Stimulated activated CD4-positive, alpha-beta T cell treated with anti-CD3 and anti-CD28 coated beads, Interleukin-2, amount 100 ng/mL, for 48 hours (primary cell): ENCODE data around the gene PANX1.

Experiments
- DNase-seq, 2 donors: peaks; one replicate each; pipeline ENCODE4 v3.0.0-alpha.2; 2020

Gene PANX1

DNA sequence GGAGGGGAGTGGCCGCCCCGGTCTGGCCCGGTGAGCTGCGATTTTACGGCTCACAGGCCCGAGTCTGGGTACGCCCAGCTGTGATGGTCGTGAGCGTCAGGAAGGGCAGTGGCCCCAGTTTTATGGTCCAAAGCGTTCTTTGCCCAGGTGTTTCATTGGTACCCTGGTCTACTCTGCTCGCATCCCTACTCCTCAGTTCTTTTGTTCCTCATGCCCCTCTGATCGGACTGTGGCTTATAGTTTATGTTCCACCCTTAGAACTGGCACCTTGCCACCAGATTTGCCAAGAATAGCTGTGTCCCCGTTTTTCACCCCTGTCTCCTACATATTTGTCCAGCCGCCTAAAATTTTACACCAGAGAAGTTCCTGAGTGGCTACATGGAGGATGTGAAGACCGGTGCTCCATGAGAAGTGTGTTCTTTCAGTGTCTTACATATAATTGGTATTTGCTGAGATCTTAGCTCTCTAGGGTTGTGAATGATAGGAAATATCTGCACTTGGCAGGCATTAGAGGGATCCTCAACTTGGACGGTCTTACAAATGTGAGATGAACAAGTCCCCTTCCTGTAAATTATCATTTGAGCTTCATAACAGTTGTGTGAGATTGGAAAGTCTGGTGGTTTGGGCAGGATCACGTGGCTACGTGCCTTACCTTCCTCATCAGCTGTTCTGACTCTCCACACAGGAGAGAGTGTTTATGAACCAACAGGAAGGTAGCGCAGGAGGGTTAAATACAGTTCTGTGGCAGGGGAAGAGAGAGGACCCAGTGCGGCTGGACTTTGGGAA is 1.1 kb downstream of the PANX1 start:
- DNase-seq: no peak

DNA sequence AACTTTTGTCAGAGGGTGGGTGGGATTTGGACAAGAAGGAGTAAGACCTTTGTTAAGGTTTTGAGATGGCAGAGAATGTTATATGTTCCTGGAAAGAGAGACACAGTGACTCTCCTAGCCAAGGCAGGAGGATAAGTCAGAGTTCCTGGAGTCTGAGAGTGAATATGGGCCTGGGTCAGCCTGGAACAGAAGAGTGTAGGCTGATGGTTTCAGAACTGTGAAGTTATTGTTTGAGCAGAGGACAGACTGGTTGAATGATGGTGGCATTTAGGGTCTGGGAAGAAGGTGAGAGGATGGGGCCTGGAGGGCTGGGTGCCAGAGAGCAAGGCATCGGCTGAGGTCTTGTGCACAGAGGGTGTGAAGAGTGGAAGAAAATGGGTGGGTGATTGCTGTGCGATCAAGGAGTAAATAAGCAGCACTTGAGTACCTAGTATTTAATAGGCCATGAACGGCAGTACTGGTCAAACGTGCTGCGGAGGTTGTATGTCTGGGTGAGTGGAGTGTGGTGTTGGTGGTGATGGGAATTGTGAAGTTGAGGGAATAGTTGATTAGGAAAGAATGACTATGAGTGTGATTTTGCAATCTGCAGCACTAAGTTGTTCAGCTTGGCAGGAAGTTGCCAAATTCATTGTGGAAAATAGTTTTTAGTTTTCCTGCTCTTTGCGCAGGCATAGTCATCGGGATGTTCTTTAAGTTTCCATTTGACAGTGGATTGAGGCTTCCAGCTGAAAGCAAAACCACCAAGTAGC is 1.8 kb downstream of the PANX1 start:
- DNase-seq: no peak

DNA sequence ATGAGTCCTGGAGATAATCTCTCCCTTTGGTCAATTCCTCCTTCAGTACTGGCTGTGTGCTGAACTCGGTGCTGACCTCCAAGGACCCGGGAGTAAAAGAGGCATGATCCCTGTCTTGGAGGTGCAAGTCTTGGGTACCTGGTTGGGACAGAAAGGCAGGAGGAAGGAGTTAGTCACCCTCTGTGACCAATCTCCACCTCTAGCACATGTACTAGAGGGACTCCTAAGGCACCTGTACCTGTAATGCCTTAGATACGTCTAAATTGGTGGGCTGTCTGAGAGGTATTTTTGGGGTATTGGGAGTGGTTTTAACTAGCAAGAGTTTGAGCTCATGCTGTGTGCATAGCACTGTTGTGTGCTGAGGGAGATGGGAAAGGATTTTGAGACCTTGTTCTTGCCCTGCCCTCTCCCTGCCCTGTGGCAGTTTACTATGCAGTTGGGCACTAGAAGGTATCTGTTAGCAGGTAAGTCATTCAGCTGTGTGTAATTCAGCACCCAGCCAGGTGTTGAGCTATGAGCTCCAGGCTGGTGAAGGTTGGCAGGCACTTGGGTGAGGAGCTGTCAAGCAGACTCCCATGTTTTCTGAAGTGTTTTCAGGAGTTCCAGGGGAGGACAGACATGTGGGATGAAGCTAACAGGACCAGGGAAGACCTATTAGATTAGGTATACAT is 2.5 kb downstream of the PANX1 start:
- DNase-seq: no peak

DNA sequence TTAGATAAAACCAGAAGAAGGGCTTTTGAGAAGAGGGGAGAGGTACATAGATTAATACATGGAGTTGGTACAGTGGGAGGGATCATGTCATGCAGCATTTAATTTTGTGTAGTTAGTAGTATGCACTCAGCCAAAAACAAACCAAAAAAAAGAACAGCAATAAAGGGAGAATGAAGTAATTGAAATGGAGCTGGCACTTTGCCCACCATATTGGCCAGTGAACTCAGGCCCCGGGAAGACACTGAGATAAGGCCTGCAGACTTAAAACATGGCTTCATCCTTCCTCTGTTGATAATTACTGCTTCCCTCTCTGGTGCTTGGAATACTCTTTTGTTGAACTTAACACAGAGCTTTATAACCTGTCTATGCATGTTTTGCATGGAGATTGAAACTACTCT is 3.1 kb downstream of the PANX1 start:
- DNase-seq: no peak

DNA sequence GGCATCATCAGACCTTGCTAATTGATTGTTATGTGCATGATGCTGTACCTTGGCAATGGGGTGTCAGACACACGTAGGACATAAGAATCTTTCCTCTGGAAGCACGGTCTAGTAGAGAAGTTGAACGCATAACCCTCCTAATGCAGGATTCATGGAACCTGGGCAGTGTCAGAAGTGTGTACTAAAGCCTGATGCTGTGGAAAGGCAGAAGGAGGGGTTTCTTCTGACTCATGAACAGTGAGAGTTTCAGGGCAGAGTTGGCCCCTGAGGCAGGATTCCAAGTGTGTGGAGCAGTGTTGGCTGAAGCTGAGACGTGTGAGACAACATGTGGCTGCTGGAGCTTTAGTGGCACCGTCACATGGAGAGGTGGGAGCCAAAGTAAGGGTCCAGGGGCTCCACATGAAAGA is 3.5 kb downstream of the PANX1 start:
- no peak for DNase-seq

DNA sequence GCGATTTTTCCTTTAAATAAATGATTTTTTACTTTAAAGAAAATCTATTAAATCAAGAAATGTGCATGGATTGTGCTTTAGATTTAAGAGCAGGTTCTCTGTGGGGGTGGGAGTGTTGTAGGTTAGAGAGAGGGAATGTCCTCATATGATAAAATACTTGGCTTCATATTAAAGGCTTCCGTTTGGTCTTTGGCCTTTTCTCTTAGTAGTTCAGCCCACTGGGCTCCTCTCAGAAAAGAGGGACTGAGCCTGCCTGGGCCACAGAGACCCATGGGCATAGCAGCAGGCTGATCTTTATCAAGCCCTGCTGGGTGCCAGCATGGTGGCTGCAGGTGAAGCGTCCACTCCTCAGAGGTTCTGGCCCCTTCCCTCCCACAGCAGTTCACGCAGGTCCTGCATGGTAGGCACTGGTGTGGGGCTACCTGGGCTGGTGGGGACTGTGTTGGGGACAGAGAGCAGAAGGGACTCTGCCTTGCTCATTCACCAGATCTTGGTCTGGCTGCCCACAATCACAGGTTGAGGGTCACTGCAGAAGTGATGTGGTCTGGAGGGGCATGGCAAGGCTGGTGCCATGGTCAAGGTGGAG is 4.3 kb downstream of the PANX1 start:
- DNase-seq: no peak

DNA sequence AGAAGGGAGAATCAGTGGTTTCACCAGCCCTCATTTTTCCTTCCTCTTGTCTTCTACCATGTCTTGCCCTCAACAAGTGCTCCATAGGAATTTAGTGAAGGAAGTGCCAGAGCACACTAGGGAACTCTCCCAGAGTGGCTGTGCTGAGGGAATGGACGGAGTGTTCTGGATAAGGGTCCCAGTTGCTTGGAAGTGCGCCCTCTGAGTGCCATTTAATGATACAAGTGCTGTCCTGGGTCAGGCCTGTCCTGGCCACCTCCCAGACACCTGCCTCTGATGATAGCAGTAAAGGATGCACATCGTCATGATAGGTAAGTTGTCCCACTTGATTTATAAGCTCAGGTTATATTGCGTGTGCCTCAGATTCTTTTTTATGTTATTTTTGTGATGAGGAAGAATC is 5.1 kb downstream of the PANX1 start:
- DNase-seq: no peak

DNA sequence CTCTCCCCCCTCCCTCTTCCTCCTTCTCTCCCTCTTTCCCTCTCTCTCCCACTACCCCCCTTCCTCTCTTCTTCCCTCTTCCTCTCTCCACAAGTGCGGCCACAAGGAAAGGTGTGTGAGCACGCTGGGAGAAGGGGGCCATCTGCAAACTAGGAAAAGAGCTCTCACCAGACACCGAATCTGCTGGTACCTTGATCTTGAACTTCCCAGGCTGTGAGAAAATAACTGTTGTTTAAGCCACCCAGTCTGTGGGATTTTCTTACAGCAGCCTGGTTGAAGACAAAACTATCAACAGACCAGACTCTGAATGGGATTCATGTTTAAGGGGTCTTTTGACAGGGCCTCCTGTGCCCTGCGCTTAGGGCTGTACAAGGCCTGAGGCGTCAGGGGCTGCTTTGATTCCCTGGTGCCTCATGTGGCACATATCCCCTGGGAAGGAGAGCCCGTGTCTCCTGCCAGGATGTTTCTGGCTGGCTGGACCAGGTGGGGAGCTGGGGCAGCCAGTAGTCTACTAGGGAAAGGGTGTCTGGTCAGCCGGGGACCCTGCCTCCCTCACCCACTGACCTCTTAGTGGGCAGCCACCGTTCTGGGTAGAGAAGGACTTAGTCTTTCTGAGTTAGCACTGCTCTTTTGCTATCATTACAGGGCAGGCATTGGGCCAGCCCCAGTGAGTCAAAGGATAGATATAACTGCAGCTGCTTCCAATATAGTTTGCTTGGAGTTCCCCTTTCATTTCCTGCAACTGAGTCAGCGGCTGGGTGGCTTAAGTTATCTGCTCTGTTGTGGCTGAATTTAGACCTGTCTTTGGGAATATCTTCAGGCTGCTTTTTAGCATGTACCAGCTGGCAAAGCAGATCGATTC is 6.2 kb downstream of the PANX1 start:
- peak; percentile 23 to 31 for DNase-seq

DNA sequence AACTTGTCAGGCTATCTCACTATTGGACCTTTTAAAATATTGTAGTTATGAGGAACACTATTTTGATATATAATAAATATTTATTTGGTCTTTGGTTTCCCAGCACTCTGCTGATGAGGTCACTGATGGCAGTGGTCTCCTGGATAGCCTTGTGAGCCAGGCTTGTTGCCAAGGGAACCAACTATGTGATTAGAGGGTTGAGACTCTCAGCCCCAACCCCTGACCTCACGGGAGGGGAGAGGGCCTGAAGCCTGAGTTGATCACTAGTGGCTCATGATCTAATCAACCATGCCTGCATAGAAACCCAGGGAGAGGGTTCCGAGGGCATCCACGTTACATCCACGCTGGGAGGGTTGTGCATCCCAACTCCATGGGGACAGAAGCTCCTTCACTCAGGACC is 10.8 kb downstream of the PANX1 start:
- DNase-seq: no peak

DNA sequence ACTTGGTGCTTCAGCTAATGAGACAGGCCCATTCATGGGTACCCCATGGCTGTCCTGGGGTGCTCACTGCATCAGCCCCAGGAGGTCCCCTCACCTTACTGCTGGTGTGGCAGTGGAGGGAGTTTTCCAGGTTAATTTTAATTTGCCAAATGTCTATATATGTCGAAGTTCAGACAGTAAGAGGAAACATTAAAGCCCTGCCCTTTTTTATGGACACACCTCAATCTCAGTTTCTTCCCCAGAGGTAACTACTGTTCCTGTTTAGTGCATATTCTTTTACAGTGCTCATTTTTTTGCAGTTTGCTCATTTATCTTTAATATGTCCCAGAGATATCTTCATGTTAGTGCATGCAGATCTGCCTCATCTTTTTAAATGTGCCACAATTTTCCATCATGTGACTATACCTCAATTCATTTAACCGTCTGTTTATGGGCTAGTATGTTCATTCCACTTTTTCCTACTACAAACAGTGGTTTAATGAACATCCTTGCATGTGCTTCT is 11.6 kb downstream of the PANX1 start:
- no peak for DNase-seq

DNA sequence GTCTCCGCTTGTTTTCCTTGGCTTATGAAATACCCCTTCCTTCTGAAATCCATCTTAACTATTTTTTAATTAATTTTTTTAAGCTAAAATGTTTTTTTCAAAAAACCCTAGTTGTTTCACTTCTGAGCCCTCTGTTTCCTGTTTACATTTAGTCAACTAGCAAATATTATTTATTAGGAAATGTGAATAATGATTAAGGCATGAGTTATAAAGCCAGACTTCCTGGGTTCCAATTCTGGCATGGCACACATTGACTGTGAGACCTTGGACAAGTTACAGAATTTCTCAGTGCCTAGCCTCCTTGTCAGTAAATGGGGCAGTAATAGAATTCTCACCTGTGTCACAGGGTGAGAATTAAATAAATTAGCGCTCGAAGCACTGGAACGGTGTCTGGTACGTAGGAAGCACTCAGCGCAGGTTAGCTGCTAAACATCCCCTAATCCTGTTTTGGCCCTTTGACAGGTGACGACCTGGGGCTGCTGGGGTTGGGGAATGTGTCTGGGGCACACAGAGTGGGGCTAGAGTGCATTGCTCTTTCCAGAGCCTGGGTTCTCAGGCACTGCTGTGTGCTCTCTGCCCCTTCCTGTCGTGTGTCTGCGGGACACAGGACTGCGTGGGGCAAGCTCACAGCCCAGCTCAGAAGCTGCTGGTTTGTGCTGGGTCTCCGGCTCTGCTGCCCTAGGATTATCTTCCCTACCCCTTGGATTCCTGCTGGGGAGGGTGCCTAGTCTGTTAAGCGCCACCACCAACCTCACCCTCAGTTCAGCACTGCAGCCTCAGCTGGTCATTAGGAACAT is 13.1 kb downstream of the PANX1 start:
- DNase-seq: no peak

DNA sequence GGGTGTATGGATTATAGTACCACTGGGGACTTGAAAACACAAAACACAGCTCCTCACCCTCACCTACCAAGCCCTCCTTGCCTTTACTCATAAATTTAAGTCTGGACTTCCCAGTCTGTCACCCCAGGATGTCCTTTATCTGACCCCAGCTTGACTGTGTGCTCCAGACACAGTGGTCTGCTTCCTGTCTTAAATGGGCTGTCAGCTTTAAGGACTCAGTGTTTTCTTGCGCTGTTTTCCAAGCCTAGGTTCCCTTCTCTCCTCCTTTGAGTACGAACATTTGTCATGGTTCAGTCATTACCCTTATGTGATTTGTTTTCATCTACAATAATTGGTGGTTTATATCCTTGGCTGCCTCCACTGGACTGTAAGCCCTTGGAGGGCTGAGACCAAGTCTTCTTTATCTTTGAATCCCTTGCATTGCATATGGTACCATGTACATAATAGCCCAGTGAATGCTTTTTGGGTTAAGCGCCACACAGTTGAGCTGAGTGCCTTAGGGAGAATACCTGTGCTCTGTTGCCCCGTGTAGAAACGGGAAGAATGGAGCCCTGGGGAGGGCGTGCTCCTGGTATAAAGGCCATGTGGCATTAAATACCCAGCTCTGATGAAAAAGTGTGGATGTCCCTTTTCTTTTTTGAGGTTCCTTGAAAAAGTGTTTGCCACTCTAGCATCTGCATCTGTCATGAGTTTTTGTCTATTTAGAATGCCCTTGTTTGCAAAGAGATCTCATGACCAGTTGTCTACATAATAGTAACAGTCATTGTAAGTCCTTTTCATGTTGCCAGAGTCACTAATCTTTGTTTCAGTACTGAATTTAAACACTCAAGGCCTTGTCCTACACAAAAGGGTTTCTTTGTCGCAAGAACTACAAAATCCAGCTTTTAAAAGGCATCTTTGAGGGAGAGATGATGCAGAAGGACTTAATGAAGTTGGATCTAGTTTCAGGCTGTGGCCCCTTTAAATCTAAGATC is 14.0 kb downstream of the PANX1 start:
- no peak for DNase-seq

DNA sequence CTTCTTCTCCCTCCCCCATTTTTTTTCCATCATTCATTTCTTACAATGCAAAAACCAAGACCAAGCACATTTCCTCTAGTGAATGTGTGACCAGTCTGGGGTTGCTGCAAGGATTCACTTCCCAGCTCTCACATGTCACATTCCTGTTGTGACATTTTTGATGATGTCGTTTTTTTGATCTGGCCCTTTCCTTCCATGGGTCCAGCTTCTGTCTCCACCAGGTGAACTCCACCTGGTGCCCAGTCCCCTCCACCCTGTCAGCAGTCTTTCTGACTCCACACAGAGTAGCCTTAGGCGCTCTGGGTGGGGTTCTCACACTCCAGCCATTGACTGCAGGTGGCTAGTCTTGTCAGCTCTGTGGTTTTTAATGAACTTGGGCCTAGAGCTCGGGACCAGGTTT is 15.6 kb downstream of the PANX1 start:
- DNase-seq: no peak

DNA sequence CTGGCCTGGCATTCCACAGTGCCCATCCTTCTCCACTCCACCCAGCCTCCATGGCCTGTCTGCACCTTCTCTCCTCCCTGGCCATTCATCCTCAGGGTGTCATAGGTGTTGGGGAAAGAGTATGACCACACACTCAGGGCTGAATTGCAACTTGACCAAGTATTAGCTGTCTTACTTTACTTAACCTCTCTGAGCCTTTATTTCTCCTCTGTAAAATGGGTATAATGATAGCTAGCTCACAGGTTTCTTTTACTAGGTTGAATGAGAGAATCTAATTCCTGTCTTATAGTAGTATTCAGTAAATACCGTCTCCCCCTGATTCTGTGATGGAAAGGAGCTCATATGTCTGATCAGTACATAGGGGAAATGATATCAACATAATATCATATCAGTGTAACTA is 16.0 kb downstream of the PANX1 start:
- DNase-seq: no peak

DNA sequence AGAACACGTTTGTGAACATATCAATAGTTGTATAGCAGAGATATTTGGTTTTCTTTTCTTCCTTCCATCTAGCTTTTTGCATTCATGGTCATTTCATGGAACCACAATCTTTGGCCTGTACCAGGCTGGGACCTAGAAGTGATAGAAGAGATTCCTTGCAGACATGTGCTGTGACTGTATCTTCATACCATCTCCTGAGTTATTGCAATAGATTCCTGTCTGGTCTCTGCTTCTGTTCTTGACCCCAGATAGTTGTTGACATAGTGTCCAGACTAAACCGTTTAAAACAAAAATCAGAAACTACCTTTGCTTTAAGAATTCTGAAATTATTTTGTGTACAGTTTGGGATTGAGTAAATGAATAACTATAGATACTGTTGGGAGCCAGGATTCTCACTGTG is 16.8 kb downstream of the PANX1 start:
- DNase-seq: no peak

DNA sequence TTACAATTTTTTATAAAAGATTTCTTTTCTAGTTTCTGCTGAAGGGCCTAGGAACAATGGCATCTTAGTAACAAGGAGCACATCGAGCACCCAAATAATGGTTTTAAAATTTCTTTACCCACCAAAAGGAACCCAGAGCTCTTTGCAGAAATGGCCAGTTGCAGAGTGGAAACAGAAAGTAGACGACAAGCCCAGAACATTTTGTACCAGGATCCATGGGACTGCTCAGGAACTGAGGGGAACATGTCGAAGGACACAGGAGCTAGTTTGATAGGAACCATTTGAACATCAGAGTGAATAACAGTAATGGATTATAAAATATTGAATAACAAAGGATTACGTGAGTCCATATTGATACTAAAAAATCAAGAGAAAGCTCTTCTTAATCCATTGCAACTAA is 17.3 kb downstream of the PANX1 start:
- no peak for DNase-seq

DNA sequence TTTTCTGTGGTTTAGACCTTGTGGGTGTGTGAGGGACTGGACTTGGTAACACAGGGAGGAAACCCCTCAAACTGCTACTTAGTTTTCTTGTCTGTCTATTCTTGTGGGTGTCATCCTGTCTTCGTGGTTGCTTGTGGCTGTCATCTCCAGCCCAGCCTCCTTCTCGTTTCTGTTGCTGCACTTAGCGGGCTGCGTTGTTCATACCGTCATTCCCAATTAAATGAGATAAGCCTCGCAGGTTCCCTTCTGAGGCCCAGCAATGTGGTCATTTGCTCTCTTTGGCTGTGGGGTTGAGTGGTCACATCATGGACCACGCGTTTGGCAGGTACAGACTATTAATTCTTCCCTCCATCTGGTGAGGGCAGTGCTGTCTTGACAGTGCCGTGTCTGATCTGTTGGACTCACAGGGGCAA is 18.8 kb downstream of the PANX1 start:
- DNase-seq: no peak

DNA sequence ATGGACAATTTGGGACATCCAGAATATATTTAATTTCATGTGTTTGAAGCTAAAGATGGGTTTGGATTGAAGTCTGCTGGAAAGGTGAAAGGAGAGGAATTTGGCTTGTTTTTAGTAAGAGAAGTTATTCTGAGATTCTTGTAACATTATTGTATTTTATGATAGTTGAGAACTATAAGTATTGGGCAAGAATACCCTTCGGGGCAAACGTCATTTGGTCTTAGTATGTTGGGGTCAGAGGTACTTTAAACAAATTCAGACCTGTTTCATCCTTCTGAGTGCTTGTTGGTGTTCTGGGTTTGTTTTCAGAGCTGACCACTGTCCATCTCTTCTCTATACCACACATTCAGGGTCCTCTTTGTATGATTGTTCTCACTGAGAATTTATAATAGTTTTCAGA is 19.5 kb downstream of the PANX1 start:
- DNase-seq: no peak

DNA sequence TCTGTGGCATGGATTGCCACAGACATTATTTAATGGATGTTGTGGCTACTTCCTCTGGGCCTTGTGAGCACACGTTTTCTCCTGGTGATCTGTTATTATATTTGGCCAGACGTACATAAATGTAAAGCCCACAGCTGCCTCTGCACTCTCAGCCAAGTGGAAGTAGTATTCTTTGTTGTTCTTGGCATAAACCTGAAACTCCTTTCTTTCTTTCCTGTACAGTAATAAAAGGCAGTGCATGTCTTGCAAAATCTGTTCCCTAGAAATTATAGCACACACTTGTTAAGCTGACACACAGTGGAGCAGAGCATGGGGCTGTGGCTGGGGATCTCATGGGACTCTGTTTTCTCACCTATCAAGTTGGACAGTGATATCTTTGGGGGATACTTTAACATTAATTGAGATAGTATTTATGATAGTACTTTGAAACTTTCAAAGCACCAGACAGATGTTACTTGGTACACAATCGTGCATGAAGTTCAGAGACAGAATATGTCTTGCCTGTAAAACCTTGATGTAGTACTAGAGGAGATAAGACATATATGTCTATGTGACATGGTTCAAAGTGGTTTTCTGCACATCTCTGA is 20.9 kb downstream of the PANX1 start:
- no peak for DNase-seq

DNA sequence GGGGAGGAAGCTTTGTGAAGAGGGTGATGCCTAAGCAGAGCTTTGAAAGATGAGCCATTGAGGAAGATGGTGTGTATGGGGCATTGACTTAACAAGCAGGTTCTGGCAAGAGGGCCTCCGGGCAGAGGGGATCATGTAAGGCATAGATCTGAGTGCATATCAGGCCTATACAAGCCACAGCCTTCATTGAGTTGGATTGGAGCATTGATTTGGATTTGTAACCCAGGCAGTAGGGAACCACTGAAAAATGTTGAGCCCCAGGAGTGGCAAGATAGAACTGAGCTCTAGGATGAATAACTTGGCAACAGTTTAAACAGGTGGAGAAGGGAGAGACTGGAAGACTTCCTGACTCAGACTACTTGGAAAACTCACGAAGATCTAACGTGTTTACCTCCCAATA is 21.4 kb downstream of the PANX1 start:
- no peak for DNase-seq
